HL-60 (cell line): ENCODE data around the gene CALN1.

Source experiments
- CTCF ChIP-seq: IDR thresholded peaks from one replicate; pipeline ENCODE4 v1.5.1; 2011; ENCODE audit warnings: low read length, control low read depth, inconsistent platforms; ENCODE audit not compliant: insufficient read depth
- GABPA ChIP-seq: IDR thresholded peaks from 2 replicates; pipeline ENCODE4 v1.6.1; 2012; ENCODE audit warnings: low read depth
- POLR2AphosphoS5 ChIP-seq: IDR thresholded peaks from 2 replicates; pipeline ENCODE4 v1.6.1; 2012; ENCODE audit warnings: low read depth
- REST ChIP-seq: IDR thresholded peaks from 2 replicates; pipeline ENCODE4 v1.6.1; 2012; ENCODE audit warnings: low read depth; ENCODE audit not compliant: insufficient replicate concordance
- SPI1 ChIP-seq: IDR thresholded peaks from 2 replicates; pipeline ENCODE4 v1.6.1; 2012; ENCODE audit warnings: low read depth, mild to moderate bottlenecking, borderline replicate concordance

DNA sequence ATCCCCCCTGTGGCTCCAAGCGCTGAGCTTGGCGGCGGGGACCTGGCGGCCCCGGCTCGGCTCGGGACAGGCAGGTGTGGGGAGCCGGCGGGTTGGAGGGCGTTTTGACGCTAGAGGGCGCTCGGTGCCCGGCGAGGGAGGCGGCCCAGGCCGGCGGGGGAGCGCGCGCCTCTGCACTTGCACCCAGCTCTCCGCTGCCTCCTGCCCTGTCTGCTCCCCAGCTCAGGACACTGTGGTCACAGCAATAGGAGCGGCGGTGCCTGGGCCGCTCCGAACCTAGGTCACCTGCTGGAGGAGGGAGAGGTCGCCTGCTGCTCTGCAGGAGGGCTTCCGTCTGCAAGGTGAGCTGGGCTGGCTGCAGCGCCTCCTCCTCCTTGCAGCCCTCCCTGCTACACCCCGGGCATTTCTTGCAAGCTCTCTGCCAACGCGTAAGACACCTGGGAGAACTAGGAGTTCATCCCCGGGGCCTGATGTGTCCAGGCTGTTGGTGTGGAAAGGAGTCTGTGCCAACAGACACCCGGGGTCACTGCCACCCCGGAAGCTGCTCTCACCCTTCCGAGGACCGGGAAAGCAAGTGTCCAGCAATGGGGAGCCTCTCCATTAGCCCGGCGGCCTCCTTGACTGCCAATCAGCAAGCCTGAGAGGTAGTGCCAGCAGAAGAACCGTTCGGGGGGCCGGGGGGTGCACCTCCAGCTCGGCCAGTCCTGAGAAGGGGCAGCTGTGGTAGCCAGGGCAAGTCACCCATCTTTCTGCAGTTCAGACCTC, 659.8 kb downstream of the CALN1 start:
- TF ChIP-seq CTCF = no peak
- TF ChIP-seq POLR2AphosphoS5 = no peak
- no peak for TF ChIP-seq SPI1
- no peak for TF ChIP-seq REST
- no peak for TF ChIP-seq GABPA
